GM18519 (cell line): ENCODE results near the gene IMMP2L.

Experiments used
- ATAC-seq: cut with Tn5 transposase; IDR thresholded peaks from one replicate; pipeline ENCODE4 v1.9.1; 2021; ENCODE audit warnings: mild to moderate bottlenecking, moderate library complexity; ENCODE audit not compliant: unreplicated experiment, low FRiP score

IMMP2L gene

GRCh38 chr7:110801502-110801901, 760.8 kb downstream of the IMMP2L start:
- peak; percentile 66 for ATAC-seq

- ATAC-seq, result no peak
Measured at GRCh38 chr7:110800984-110801383, 761.3 kb downstream of the IMMP2L start.

GRCh38 chr7:110797656-110798055, 764.6 kb downstream of the IMMP2L start:
- ATAC-seq, result no peak

- no peak for ATAC-seq
Measured at GRCh38 chr7:110790992-110791391, 771.3 kb downstream of the IMMP2L start.

GRCh38 chr7:110786328-110786965, 775.8 kb downstream of the IMMP2L start:
- no peak for ATAC-seq

GRCh38 chr7:110784749-110785148, 777.5 kb downstream of the IMMP2L start:
- ATAC-seq, result no peak

- ATAC-seq, result no peak
Measured at GRCh38 chr7:110780712-110781111, 781.6 kb downstream of the IMMP2L start.

- no peak for ATAC-seq
Measured at GRCh38 chr7:110779339-110779738, 783.0 kb downstream of the IMMP2L start.

- ATAC-seq, result no peak
Measured at GRCh38 chr7:110775046-110775445, 787.2 kb downstream of the IMMP2L start.

- ATAC-seq, result no peak
Measured at GRCh38 chr7:110774071-110774470, 788.2 kb downstream of the IMMP2L start.

GRCh38 chr7:110772615-110773014, 789.7 kb downstream of the IMMP2L start:
- no peak for ATAC-seq

GRCh38 chr7:110771717-110772116, 790.6 kb downstream of the IMMP2L start:
- no peak for ATAC-seq

- no peak for ATAC-seq
Measured at GRCh38 chr7:110767550-110768110, 794.7 kb downstream of the IMMP2L start.

GRCh38 chr7:110766864-110767263, 795.4 kb downstream of the IMMP2L start:
- ATAC-seq, result no peak

- no peak for ATAC-seq
Measured at GRCh38 chr7:110764852-110765251, 797.4 kb downstream of the IMMP2L start.

GRCh38 chr7:110762546-110763225, 799.6 kb downstream of the IMMP2L start:
- no peak for ATAC-seq

- ATAC-seq, result no peak
Measured at GRCh38 chr7:110760341-110760740, 802.0 kb downstream of the IMMP2L start.

GRCh38 chr7:110759069-110759468, 803.2 kb downstream of the IMMP2L start:
- no peak for ATAC-seq

GRCh38 chr7:110754649-110755048, 807.6 kb downstream of the IMMP2L start:
- no peak for ATAC-seq

GRCh38 chr7:110750931-110751605, 811.2 kb downstream of the IMMP2L start:
- no peak for ATAC-seq

GRCh38 chr7:110733221-110733620, 829.1 kb downstream of the IMMP2L start:
- ATAC-seq, result no peak
